ENCODE data around the gene MIS12. TPM values are rescaled to one million over a fixed set of nuclear protein-coding genes. Genes with fewer than 3 reads are reported as not detected.
A peak's percentile ranks its signal among the peaks of the same experiment; 100 is the strongest.

MIS12 gene
- total RNA-seq, 1 experiment from 2014 or later = 13.6 TPM

- DNase-seq = no peak
- CTCF ChIA-PET = no interaction called here
- Mint-ChIP-seq H3K9me3 (ENCODE audit: low read depth, unreplicated experiment) (peaks cover 6% of the 10 kb centered on the region), H3K4me3 (ENCODE audit: low read depth, unreplicated experiment) (peak overlapping the region; percentile 69), H3K27ac (ENCODE audit: unreplicated experiment) (no peak overlapping the region), H3K36me3 (ENCODE audit: insufficient read depth, unreplicated experiment) (peaks cover 11% of the 10 kb centered on the region), H3K27me3 (ENCODE audit: unreplicated experiment) (peaks cover 73% of the 10 kb centered on the region), H3K4me1 (ENCODE audit: low read depth, unreplicated experiment) (no peaks in the 10 kb centered on the region)
- TF ChIP-seq, protein P1, sequence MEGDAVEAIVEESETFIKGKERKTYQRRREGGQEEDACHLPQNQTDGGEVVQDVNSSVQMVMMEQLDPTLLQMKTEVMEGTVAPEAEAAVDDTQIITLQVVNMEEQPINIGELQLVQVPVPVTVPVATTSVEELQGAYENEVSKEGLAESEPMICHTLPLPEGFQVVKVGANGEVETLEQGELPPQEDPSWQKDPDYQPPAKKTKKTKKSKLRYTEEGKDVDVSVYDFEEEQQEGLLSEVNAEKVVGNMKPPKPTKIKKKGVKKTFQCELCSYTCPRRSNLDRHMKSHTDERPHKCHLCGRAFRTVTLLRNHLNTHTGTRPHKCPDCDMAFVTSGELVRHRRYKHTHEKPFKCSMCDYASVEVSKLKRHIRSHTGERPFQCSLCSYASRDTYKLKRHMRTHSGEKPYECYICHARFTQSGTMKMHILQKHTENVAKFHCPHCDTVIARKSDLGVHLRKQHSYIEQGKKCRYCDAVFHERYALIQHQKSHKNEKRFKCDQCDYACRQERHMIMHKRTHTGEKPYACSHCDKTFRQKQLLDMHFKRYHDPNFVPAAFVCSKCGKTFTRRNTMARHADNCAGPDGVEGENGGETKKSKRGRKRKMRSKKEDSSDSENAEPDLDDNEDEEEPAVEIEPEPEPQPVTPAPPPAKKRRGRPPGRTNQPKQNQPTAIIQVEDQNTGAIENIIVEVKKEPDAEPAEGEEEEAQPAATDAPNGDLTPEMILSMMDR (IDR thresholded peaks at IDR 0.05; ENCODE audit: unreplicated experiment) = no peak
- intact Hi-C loops (cut with micrococcal nuclease; ENCODE audit: unreplicated experiment) = no loop called here
- BruUV-seq (replicated peaks) = no TSS peak
Observed at GRCh38 chr17:5500247-5500588, 13.9 kb downstream of the MIS12 start.

DNA sequence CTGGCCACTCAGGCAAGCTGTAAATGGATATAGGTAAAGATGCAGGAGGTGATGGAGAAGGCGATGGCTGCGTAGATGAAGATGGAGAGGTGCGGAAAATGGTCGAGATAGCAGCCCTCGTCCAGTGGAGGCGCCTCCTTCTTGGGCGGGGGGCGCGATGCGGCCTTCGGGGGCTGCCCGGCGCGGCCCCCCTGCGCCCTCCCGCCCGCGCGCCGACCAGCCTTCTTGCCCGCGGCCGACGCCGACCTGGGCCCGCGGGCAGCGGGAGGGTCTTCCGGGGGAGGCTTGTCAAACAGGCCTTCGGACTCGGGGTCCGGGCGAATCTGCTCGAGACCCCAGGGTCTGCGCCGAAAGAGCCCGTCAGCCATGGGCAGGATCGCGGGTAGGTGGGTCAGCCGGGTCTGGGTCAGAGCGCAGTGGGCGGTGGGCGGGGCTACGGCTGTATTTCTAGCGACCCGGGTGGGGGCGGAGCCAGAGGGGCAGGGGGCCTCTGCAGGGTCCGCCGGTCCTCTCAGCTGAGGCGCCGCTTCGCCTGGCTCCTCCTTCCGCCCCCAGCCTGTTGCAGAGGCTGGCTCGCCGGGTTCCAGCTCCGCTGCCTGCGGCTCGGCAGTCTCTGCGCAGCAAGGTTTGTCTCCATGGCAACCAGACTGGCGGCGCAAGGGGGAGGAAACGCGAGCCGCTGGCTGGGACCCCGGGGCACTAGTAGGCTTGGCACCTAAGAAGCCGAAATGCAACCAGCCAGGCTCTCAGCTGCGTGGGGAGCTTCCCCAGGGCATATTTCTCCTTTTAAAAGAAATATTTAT, 14.4 kb downstream of the MIS12 start:
- intact Hi-C loops (cut with micrococcal nuclease; ENCODE audit: unreplicated experiment) = no loop called here
- peaks cover 73% of the 10 kb centered on the region for H3K27me3 Mint-ChIP-seq (ENCODE audit: unreplicated experiment)
- BruUV-seq (replicated peaks) = no TSS peak
- H3K9me3 Mint-ChIP-seq (ENCODE audit: low read depth, unreplicated experiment) = peaks cover 6% of the 10 kb centered on the region
- TF ChIP-seq, protein P1 (IDR thresholded peaks at IDR 0.05; ENCODE audit: unreplicated experiment) = no peak
- H3K36me3 Mint-ChIP-seq (ENCODE audit: insufficient read depth, unreplicated experiment) = peaks cover 11% of the 10 kb centered on the region
- H3K4me3 Mint-ChIP-seq (ENCODE audit: low read depth, unreplicated experiment) = peak overlapping the region; percentile 69
- DNase-seq = peak; percentile 47
- H3K27ac Mint-ChIP-seq (ENCODE audit: unreplicated experiment) = no peak overlapping the region
- no peaks in the 10 kb centered on the region for H3K4me1 Mint-ChIP-seq (ENCODE audit: low read depth, unreplicated experiment)
- CTCF ChIA-PET = no interaction called here

DNA sequence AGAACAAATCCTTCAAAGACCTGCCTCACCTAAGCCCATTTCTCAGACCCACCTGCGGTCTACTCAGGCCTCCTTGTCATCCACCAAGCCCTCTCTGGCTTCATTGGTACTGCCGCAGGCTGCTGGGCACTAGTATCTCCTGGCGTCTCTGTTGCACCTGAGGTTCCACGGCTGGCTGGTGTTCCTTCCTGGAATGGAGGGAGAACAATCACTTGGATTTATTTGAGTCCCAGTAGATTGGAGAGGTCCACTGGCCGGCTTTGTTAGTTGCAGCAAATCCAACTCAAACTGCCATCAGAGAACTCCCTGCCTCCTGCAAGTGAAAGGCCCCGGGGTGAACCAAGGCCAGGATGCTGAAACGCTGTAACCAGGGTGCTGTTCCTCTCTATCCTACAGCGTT, 15.3 kb downstream of the MIS12 start:
- Mint-ChIP-seq H3K4me1 (ENCODE audit: low read depth, unreplicated experiment) (no peaks in the 10 kb centered on the region), H3K36me3 (ENCODE audit: insufficient read depth, unreplicated experiment) (peaks cover 11% of the 10 kb centered on the region), H3K27me3 (ENCODE audit: unreplicated experiment) (peaks cover 69% of the 10 kb centered on the region), H3K9me3 (ENCODE audit: low read depth, unreplicated experiment) (peaks cover 6% of the 10 kb centered on the region), H3K4me3 (ENCODE audit: low read depth, unreplicated experiment) (peak overlapping the region; percentile 69), H3K27ac (ENCODE audit: unreplicated experiment) (no peak overlapping the region)
- no TSS peak for BruUV-seq (replicated peaks)
- intact Hi-C loops (cut with micrococcal nuclease; ENCODE audit: unreplicated experiment) = no loop called here
- CTCF ChIA-PET = no interaction called here
- TF ChIP-seq, protein P1 (IDR thresholded peaks at IDR 0.05; ENCODE audit: unreplicated experiment) = no peak
- DNase-seq = no peak

DNA sequence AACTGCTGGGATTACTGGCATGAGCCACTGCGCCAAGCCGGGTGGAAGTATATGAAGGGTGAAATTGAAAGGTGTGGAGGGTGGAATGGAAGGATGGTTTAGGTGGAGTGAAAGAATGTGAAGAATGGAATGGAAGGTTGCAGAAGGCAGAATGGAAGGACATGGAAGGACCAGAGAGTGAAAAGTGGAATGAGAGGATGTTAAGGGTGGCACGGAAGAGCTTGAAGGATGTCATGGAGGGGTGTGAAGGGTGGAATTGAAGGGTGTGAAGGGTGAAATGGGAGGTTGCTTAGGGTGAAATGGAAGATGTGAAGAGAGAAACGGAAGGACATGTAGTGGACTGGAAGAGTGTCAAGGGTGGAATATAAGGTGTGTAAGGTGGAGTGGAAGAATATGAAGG, 16.2 kb downstream of the MIS12 start:
- TF ChIP-seq, protein P1 (IDR thresholded peaks at IDR 0.05; ENCODE audit: unreplicated experiment) = no peak
- Mint-ChIP-seq H3K36me3 (ENCODE audit: insufficient read depth, unreplicated experiment) (peaks cover 11% of the 10 kb centered on the region), H3K9me3 (ENCODE audit: low read depth, unreplicated experiment) (peaks cover 3% of the 10 kb centered on the region), H3K27ac (ENCODE audit: unreplicated experiment) (no peak overlapping the region), H3K27me3 (ENCODE audit: unreplicated experiment) (peaks cover 60% of the 10 kb centered on the region), H3K4me1 (ENCODE audit: low read depth, unreplicated experiment) (no peaks in the 10 kb centered on the region), H3K4me3 (ENCODE audit: low read depth, unreplicated experiment) (no peak overlapping the region)
- CTCF ChIA-PET = no interaction called here
- DNase-seq = no peak
- BruUV-seq (replicated peaks) = no TSS peak
- intact Hi-C loops (cut with micrococcal nuclease; ENCODE audit: unreplicated experiment) = no loop called here

Measured in Calu3 (cell line).